C4-2B (cell line): ENCODE measurements around the gene ATG10.

ENCODE experiments used
- CTCF ChIP-seq: fragments of 450-650 bp; conservative IDR thresholded peaks from 2 replicates; pipeline ENCODE4 v1.5.1; 2017; ENCODE audit warnings: mild to moderate bottlenecking
- ZFX ChIP-seq: fragments of 450-650 bp; IDR thresholded peaks from 2 replicates; pipeline ENCODE4 v1.6.1; 2017

- TF ChIP-seq CTCF = no peak
- TF ChIP-seq ZFX = no peak
These were observed 22.4 kb upstream of the ATG10 start for GRCh38 chr5:81949462-81949861.
